CD1c-positive myeloid dendritic cell (primary cell): Measurements from ENCODE around the gene CCDC124.
"Not testable (repeated sequence)": the region's sequence is repeated elsewhere in the genome, so short reads cannot be mapped to it uniquely, and the experiment has no call there.

Experiments
- DNase-seq: peaks from one replicate; pipeline ENCODE4 v3.0.0-alpha.2; 2016; ENCODE audit errors: extremely low spot score

The CCDC124 gene, protein sequence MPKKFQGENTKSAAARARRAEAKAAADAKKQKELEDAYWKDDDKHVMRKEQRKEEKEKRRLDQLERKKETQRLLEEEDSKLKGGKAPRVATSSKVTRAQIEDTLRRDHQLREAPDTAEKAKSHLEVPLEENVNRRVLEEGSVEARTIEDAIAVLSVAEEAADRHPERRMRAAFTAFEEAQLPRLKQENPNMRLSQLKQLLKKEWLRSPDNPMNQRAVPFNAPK

DNA sequence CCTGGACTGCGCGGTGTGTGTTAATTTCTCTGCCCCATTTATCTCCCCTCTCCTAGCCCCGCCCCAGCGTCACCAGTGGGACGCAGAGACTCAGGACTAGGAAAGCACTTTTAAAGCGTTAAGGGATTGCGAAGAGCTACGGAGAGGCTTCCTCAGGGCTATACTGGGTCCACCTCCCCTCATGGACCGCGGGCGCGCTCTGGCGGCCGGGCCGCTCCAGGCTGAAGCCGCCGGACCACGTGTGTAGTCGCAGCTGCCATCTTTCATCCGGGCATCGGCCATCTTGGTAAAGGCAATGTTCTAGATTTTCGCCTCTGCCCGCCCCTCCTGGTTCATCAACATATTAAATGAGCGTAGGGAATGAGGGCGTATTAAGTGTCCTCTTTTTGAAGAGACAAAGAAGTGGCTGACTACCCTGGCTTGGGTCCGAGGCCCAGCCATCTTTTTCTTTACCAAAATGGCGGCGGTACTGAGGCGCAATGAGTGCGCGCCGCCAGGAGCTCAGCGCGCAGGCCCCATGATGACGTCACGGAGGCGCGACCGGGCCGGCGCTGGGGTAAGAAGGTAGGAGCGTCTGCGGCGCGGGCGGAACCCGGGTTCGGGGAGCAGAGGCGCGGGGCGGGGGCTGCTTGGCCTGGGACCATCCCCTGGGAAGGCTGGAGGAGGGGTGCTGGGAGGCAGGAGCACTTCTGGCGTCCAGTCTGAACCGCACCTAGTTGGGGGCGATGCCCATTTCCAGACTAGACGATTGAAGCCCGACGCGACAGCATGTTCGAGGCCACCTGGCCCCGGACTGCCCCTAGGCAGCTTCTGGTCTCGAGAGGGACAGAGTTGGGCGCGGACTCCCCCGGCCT lies at the start of gene CCDC124:
TSS of gene CCDC124 (plus strand) at position 531 of the 854 bp plus-strand sequence. CDS start 3,406 bp downstream, outside the sequence.
- DNase-seq = peak; percentile 96

DNA sequence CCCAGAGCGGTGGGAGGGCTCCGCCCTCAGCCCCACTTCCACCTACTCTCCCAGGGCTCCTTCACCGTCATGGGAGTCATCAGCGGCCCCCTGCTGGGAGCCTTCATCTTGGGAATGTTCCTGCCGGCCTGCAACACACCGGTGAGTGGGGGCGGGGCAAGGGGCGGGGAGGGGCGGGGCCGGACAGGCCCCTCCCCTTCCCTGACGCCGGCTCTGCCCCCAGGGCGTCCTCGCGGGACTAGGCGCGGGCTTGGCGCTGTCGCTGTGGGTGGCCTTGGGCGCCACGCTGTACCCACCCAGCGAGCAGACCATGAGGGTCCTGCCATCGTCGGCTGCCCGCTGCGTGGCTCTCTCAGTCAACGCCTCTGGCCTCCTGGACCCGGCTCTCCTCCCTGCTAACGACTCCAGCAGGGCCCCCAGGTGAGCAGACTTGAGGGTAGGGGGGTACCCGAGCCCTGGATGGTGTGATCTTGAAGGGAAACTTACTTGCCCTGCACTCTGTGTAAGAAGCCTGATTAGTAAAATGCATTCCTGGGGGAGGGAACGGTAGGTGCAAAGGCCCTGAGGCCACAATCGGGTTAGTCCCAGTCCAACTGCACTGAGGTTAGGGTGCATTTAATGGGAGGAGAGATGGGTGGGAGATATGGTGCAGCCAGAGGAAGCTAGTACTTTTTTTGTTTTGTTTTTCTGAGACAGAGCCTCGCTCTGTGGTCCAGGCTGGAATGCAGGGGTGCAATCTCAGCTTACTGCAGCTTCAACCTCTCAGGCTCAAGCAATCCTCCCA lies 49.0 kb upstream of the CCDC124 start:
- DNase-seq = no peak

DNA sequence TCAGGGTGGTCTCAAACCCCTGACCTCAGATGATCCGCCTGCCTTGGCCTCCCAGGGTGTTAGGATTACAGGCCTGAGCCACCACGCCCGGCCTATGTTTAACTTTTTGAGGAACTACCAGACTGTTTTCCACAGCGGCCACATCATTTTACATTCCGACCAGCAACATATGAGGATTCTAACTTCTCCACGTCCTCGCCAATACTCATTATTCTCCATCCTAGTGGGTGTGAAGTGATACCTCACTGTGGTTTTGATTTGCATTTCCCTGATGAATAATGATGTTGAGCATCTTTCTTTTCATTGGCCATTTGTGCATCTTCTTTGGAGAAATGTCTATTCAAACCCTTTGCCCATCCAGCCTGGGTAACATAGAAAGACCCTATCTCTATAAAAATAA lies 46.3 kb upstream of the CCDC124 start:
- DNase-seq = no peak

DNA sequence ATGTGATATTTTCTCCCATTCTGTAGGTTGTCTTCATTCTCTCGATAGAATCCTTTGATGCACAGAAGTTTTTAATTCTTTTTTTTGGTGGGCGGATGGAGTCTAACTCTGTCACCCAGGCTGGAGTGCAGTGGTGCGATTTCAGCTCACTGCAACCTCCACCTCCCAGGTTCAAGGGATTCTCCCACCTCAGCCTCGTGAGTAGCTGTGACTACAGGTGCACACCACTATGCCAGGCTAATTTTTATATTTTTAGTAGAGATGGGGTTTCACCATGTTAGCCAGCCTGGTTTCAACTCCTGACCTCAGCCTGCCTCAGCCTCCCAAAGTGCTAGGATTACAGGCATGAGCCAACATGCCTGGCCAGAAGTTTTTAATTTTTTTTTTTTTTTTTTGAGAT lies 45.6 kb upstream of the CCDC124 start:
- DNase-seq = not testable (repeated sequence)

DNA sequence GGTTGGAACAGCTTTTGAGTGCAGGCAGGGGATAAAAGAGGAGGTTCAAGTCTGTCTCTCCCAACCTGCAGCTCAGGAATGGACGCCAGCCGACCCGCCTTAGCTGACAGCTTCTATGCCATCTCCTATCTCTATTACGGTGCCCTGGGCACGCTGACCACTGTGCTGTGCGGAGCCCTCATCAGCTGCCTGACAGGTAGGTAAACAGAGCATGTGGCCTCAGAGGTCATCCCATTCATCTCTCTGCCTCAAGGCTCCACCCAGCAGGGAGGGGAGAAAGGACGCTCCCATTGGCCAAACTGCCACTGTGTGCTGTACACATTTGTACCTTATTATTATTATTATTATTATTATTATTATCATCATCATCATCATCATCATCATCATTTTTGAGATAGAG lies 44.6 kb upstream of the CCDC124 start:
- DNase-seq = no peak

DNA sequence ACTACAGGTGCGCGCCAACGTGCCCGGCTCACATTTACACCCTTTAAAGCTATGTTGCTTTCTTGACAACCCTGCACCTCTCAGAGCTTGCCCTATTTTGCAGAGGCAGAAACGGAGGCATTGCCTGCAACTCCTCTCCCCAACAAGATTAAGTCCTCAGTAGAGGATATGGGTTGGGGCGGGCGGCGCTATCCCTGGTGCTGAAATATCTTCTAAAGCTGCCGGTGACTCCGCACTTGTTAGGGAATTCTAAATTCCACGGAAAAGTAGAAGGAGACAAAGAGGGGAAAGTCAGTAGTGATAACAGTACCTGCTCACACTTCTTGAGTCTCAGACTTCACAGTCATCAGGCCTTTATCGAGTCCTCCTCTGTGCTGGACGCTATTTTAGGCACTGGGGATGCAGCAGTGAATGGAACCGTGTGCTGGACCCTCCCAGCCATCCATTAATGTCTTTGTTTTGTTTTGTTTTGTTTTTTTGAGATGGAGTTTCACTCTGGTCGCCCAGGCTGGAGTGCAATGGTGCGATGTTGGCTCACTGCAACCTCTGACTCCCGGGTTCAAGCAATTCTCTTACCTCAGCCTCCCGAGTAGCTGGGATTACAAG lies 43.1 kb upstream of the CCDC124 start:
- no peak for DNase-seq

DNA sequence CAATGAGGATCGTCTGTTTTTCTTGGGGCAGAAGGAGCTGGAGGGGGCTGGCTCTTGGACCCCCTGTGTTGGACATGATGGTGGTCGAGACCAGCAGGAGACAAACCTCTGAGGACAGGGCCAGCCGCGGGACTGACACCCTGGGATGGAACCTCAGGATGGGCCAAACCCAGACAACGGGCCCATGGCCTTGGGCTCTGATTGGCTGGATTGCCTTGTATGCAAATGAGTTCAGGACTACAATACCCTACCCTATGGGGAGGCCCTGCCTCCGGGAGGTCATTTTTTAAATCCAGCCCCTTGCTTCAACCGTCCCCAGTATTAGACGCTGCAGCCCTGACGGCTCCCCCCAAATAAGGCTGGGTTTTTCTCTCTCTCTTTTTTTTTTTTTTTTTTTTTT lies 39.0 kb upstream of the CCDC124 start:
- DNase-seq = no peak

DNA sequence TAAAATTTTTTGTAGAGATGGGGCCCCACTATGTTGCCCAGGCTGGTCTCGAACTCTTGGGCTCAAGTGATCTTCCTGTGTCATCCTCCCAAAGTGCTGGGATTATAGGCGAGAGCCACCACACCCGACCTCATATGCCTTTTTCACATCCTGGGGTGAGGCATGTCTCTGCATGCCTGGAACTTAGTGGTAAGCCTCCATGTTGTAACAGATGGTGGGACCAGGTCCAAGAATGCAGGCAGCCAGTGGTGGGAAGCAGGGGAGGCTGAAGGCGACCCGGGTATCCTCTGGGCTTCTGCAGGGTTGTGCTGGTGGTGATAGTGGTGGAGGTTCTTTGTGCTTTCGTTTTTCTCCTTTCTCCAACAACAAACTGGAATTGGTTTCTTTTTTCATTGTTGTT lies 30.1 kb upstream of the CCDC124 start:
- no peak for DNase-seq

DNA sequence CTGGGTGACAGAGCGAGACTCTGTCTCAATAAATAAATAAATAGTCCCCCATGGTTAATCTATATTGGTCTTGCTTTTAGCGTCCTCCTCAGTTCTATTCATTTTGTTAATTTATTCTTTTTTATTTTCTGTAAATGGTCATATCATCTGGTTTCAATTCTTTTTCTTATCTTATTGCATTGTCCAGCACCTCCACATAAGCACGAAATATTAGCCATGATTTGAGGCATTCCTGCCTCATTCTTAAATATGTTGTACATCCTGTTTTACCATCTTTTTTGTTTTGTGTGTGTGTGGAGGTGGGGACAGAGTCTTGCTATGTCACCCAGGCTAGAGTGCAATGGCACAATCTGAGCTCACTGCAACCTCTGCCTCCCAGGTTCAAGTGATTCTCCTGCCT lies 24.6 kb upstream of the CCDC124 start:
- DNase-seq = no peak

DNA sequence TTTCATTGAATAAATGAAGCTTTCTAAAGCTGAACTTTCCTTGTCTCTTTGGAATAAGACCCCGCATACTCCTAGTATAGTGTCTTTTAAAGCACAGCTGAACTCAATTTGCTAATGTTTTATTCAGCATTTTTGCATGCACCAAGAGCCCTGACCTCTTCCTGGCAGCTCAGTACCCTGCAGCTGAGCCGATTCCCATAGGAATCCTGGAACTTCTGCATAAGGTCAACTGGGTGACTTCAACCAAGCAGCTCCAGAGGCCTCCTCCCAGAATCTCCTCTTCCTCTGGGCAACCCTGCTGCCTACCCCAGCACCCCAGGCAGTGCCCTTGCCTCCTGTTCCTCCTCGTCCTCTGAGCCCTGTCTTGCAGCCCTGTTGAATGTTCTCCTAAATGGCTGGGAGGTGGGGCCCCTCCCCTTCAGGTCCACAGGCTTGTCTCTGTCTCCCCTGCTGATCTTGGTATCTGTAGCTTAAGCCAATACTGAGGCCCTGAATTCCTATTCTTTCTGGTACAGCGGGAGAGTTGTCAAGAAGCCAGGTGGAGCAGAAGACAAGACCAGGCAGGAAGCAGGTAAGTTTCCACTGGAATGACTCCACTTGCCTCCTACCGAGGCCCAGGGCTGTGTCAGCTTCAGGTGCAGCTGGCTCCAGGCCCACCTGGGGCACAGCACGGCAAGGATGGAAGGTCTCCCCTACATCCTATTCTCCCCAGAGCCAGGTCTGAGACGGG lies 23.6 kb upstream of the CCDC124 start:
- no peak for DNase-seq

DNA sequence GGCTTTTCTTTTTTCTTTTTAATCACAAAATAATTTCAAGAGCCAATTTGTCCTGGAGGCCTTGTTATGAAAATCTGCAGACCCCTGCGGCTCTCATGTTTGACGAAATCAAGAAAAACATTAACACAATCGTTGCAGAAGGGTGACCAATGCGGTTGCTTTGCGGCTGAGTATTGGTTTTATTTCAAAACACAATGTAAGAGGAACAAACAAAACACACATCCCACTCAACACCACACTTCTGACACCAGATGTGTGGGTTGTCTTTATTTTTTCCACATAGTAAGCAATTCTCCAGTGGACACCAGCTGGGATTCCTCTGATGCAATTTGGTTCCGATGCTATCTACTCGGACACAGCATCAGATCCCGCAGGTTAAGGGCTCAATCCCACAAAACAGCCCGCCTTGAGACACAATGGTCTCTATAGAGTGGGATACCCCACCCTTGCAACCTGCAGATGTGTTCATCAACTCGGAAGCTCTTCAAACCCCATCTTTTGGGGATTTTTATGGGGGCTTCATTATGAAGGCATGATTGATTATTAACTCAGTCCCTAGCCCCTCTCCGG lies 21.9 kb upstream of the CCDC124 start:
- peak; percentile 61 for DNase-seq

DNA sequence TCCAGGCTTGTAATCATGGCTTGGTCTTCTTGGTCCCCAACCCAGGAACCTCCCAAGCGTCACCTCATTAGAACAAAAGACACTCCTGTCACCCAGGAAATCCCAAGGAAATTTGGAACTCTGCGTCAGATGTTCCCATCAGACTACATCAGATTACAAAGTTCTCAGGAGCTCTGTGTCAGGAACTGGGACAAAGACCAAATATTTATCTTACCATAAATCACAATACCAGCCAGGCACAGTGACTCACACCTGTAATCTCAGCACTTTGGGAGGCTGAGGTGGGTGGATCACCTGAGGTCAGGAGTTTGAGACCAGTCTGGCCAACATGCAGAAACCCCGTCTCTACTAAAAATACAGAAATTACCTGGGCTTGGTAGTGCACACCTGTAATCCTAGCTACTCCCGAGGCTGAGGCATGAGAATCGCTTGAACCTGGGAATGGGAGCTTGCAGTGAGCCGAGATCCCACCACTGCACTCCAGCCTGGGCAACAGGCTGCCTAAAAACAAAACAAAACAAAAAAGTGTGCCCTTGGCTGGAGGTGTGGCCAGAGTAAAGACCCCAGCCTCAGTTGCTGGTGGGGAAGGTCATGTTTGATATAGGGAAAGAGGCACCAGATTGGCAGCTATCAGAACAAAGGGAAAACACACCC lies 16.7 kb upstream of the CCDC124 start:
- DNase-seq = no peak

DNA sequence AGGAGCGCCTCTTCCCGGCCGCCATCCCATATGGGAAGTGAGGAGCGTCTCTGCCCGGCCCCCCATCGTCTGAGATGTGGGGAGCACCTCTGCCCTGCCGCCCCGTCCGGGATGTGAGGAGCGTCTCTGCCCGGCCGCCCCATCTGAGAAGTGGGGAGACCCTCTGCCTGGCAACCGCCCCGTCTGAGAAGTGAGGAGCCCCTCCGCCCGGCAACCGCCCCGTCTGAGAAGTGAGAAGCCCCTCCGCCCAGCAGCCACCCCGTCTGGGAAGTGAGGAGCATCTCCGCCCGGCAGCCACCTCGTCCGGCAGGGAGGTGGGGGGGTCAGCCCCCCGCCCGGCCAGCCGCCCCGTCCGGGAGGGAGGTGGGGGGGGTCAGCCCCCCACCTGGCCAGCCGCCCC lies 14.7 kb upstream of the CCDC124 start:
- not testable (repeated sequence) for DNase-seq

DNA sequence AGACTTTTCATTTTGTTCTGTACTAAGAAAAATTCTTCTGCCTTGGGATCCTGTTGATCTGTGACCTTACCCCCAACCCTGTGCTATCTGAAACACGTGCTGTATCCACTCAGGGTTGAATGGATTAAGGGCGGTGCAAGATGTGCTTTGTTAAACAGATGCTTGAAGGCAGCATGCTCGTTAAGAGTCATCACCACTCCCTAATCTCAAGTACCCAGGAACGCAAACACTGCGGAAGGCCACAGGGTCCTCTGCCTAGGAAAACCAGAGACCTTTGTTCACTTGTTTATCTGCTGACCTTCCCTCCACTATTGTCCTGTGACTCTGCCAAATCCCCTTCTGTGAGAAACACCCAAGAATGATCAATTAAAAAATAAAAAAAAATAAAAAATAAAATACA lies 13.7 kb upstream of the CCDC124 start:
- DNase-seq = not testable (repeated sequence)

DNA sequence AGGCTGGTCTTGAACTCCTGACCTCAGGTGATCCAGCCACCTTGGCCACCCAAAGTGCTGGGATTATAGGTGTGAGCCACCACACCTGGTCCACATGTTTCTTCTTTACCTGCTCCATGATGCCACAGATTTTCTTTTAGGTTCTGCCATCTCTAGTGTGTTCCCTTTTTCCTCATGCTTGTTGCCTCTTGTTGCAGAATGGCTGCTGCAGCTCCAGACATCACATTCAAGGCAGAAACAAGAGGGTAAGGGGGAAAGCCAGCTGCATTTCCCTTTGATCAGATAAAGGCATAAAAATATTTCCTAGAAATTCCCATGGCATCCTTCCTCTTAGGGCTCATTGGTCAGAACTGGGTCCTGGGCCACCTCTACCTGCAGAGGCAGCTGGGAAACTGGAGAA lies 12.3 kb upstream of the CCDC124 start:
- DNase-seq = no peak

DNA sequence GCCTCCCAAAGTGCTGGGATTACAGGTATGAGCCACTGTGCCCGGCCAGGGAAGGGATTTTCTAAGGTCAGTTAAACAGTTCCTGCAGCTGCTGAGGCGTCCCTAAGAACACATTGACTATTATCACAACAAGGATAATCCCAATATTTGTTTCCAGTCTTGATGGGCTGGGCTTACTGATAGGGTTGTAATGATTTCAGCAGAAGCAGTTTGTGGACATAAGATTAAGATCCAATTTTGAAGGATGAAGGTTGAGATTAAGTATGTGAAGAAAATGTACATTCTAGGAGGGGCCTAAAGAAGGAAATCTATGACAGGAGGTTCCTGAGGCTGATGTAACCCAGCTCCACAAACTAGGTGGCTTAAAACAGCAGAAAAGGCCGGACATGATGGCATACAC lies 10.7 kb upstream of the CCDC124 start:
- DNase-seq = no peak

DNA sequence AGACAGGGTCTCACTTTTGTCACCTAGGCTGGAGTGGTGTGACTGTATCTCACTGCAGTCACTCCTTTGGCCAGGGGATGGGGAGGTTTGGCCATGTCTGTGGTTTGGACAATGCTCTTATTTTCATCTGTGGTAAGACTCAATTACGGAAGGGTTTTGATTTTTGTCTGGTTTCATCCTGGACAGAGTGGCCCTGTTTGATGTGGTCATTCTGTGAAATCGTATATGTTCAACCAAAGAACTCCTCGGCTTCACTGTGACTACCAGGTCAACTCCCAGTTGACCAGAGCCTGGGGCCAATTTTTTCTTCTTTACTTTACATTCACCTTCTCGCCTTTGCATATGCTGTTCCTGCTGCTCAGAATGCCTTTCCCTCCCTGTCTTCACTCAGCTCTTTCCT lies 6.8 kb upstream of the CCDC124 start:
- no peak for DNase-seq

DNA sequence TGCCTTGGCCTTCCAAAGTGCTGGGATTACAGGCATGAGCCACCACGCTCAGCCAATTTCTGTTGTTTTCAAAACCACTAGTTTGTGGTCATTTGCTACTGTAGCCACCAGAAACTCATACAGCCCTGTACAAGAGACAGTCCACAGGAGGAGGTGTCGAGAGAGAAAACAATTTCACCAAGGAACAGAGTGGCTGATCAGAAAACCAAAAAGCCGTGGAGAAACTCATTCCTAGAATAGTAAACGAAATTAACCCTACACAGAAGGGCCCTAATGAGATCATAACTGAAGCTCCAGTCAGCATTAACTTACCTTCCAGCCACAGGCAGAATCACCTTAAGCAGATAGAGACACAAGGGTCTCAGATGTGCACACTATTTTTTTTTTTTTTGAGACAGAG lies 3.8 kb upstream of the CCDC124 start:
- DNase-seq = no peak

DNA sequence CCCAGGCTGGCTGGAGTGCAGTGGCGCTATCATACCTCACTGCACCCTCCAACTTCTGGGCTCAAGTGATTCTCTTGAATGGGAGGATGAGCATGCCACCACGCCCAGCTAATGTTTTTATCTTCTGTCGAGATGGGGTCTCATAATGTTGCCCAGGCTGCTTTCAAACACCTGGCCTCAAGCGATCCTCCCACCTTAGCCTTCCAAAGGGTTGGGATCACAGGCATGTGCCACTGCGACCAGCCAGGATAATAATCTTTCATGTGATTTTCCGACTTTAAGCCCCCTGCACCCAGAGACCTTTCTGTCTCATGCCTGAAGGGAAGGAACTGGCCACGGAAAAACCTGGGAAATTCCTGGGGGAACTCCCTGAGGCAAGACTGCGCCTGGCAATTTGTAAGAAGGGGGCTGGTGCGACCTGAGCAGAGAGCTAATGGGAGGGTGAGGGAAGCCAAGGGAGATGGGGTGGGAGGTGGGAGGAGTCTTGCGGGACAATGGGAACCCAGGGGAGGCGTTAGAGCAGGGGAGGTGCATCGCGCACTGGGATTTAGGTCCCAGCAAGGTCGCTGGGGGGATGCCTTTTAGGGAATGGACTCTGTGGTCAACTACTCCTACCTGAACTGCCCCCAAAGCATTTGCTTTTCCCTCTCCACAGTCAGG lies 1.2 kb upstream of the CCDC124 start:
- DNase-seq = peak; percentile 20
